ENCODE measurements around the gene ETV6. TPM values are rescaled to one million over a fixed set of nuclear protein-coding genes. Genes with fewer than 3 reads are reported as not detected.

The ETV6 gene
- polyA plus RNA-seq, 2 of the 4 experiments (the other 2 are of a cell fraction): 4.0 to 7.0 TPM

GRCh38 chr12:11863988-11864387 is 214.5 kb downstream of the ETV6 start:
- Histone ChIP-seq H3K4me1 (no peaks in the 10 kb centered on the region), H3K27ac (no peak overlapping the region), H3K4me3 (no peak overlapping the region), H3K4me2 (no peak overlapping the region), H3K9me3 (peaks cover 6% of the 10 kb centered on the region; the same call in 2 of the 3 replicates)
- DNase-seq (ENCODE audit: low read depth in 1 of 2, low spot score in 1 of 2) (no peak), ATAC-seq (no peak), FAIRE-seq (no peak)
- WGBS (ENCODE audit: missing lambda C conversion rate): 93% methylated on average over 3 of the region's 3 CpGs
- TF ChIP-seq NFE2L2 (conservative IDR thresholded peaks at IDR 0.05; ENCODE audit: low read length): no peak
- CTCF ChIA-PET: interaction anchor here (0.6 to 1.1 kb wide), 2 partner anchors 14 to 169 kb away, joined by 3 read pairs; no protein-coding TSS in a partner anchor
- POLR2A ChIA-PET: no interaction called here

DNA sequence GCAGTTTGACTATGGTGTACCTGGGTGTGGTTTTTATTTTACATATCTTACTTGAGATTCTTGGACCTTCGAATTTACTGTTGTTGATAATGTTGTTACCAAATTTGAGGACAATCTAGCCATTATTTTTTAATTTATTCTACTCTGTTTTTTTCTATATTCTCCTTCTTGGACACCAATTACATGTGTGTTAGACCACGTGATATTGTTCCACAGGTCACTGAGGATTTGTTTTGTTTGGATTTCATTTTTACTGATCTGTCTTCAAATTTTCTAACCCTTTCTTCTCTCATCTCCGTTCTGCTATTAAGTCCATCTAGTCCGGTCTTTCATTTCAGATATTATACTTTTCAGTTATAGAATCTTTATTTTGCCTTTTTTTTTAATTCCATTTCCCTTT is 216.3 kb downstream of the ETV6 start:
- CTCF ChIA-PET: no interaction called here
- Histone ChIP-seq H3K4me3 (no peak overlapping the region), H3K4me2 (no peak overlapping the region), H3K9me3 (peaks cover 6% of the 10 kb centered on the region; the same call in 2 of the 3 replicates), H3K4me1 (no peaks in the 10 kb centered on the region), H3K27ac (no peak overlapping the region)
- ATAC-seq (no peak), FAIRE-seq (no peak), DNase-seq (ENCODE audit: low read depth in 1 of 2, low spot score in 1 of 2) (peak in 1 of 2 experiments; percentile 28)
- POLR2A ChIA-PET: no interaction called here
- no peak for TF ChIP-seq JUN (IDR thresholded peaks at IDR 0.05)
- no peak for TF ChIP-seq POLR2A (IDR thresholded peaks at IDR 0.05; ENCODE audit: low read length)
- no peak for TF ChIP-seq MAZ (IDR thresholded peaks at IDR 0.05; ENCODE audit: borderline replicate concordance, low read depth, low read length)
- TF ChIP-seq RCOR1 (IDR thresholded peaks at IDR 0.05; ENCODE audit: low read depth, low read length): no peak
- no peak for TF ChIP-seq ZFP36 (IDR thresholded peaks at IDR 0.05; ENCODE audit: borderline replicate concordance, partially characterized antibody)
- WGBS (ENCODE audit: missing lambda C conversion rate): 77% methylated on average over 4 of the region's 4 CpGs

GRCh38 chr12:11868027-11868426 is 218.6 kb downstream of the ETV6 start:
- H3K27ac ChIP-seq: no peak overlapping the region
- no peaks in the 10 kb centered on the region for H3K4me1 ChIP-seq
- ChIA-PET POLR2A (no interaction called here), CTCF (interaction anchor here (0.9 kb wide), 1 partner anchor 14 kb away, joined by 3 read pairs; no protein-coding TSS in a partner anchor)
- FAIRE-seq (no peak), ATAC-seq (no peak), DNase-seq (ENCODE audit: low read depth in 1 of 2, low spot score in 1 of 2) (no peak)
- H3K9me3 ChIP-seq: peaks cover 6% of the 10 kb centered on the region; the same call in 2 of the 3 replicates
- no peak overlapping the region for H3K4me3 ChIP-seq
- TF ChIP-seq HOXB13 (CRISPR knock-in tag; IDR thresholded peaks at IDR 0.05; ENCODE audit: low read depth) (no peak), HOXA7 (CRISPR knock-in tag; IDR thresholded peaks at IDR 0.05) (no peak), FOXS1 (CRISPR knock-in tag; IDR thresholded peaks at IDR 0.05) (no peak), RFX5 (IDR thresholded peaks at IDR 0.05) (no peak), JUNB (IDR thresholded peaks at IDR 0.05) (no peak), RARB (CRISPR knock-in tag; IDR thresholded peaks at IDR 0.05) (no peak)
- WGBS (ENCODE audit: missing lambda C conversion rate): 96% methylated on average over 1 of the region's 1 CpG
- no peak overlapping the region for H3K4me2 ChIP-seq

GRCh38 chr12:11869406-11869805 is 219.9 kb downstream of the ETV6 start:
- Histone ChIP-seq H3K4me3 (no peak overlapping the region), H3K27ac (no peak overlapping the region), H3K4me2 (no peak overlapping the region), H3K4me1 (no peaks in the 10 kb centered on the region), H3K9me3 (peaks cover 6% of the 10 kb centered on the region; the same call in 2 of the 3 replicates)
- no peak for FAIRE-seq
- DNase-seq (ENCODE audit: low read depth in 1 of 2, low spot score in 1 of 2): no peak
- ChIA-PET POLR2A (no interaction called here), CTCF (interaction anchor here (0.9 kb wide), 1 partner anchor 49 kb away, joined by 3 read pairs; no protein-coding TSS in a partner anchor)
- ATAC-seq: no peak
- WGBS (ENCODE audit: missing lambda C conversion rate): 95% methylated on average over 18 of the region's 18 CpGs
- TF ChIP-seq, protein P1, sequence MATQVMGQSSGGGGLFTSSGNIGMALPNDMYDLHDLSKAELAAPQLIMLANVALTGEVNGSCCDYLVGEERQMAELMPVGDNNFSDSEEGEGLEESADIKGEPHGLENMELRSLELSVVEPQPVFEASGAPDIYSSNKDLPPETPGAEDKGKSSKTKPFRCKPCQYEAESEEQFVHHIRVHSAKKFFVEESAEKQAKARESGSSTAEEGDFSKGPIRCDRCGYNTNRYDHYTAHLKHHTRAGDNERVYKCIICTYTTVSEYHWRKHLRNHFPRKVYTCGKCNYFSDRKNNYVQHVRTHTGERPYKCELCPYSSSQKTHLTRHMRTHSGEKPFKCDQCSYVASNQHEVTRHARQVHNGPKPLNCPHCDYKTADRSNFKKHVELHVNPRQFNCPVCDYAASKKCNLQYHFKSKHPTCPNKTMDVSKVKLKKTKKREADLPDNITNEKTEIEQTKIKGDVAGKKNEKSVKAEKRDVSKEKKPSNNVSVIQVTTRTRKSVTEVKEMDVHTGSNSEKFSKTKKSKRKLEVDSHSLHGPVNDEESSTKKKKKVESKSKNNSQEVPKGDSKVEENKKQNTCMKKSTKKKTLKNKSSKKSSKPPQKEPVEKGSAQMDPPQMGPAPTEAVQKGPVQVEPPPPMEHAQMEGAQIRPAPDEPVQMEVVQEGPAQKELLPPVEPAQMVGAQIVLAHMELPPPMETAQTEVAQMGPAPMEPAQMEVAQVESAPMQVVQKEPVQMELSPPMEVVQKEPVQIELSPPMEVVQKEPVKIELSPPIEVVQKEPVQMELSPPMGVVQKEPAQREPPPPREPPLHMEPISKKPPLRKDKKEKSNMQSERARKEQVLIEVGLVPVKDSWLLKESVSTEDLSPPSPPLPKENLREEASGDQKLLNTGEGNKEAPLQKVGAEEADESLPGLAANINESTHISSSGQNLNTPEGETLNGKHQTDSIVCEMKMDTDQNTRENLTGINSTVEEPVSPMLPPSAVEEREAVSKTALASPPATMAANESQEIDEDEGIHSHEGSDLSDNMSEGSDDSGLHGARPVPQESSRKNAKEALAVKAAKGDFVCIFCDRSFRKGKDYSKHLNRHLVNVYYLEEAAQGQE (IDR thresholded peaks at IDR 0.05): no peak
- no peak for TF ChIP-seq CHD2 (IDR thresholded peaks at IDR 0.05; ENCODE audit: low read length, partially characterized antibody)
- no peak for TF ChIP-seq POLR2A (IDR thresholded peaks at IDR 0.05; ENCODE audit: low read length)
- no peak for TF ChIP-seq BCL3 (IDR thresholded peaks at IDR 0.05)
- TF ChIP-seq CTCF (IDR thresholded peaks at IDR 0.05): no peak
- no peak for TF ChIP-seq HDAC2 (IDR thresholded peaks at IDR 0.05)
- TF ChIP-seq CEBPB (IDR thresholded peaks at IDR 0.05): no peak
- TF ChIP-seq FOSB (CRISPR knock-in tag; IDR thresholded peaks at IDR 0.05): no peak
- no peak for TF ChIP-seq RCOR1 (IDR thresholded peaks at IDR 0.05; ENCODE audit: low read depth, low read length)
- no peak for TF ChIP-seq FOXS1 (CRISPR knock-in tag; IDR thresholded peaks at IDR 0.05)
- TF ChIP-seq HOXA7 (CRISPR knock-in tag; IDR thresholded peaks at IDR 0.05): no peak
- TF ChIP-seq KDM5A (IDR thresholded peaks at IDR 0.05): no peak
- TF ChIP-seq, protein P2, sequence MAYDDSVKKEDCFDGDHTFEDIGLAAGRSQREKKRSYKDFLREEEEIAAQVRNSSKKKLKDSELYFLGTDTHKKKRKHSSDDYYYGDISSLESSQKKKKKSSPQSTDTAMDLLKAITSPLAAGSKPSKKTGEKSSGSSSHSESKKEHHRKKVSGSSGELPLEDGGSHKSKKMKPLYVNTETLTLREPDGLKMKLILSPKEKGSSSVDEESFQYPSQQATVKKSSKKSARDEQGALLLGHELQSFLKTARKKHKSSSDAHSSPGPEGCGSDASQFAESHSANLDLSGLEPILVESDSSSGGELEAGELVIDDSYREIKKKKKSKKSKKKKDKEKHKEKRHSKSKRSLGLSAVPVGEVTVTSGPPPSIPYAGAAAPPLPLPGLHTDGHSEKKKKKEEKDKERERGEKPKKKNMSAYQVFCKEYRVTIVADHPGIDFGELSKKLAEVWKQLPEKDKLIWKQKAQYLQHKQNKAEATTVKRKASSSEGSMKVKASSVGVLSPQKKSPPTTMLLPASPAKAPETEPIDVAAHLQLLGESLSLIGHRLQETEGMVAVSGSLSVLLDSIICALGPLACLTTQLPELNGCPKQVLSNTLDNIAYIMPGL (CRISPR knock-in tag; IDR thresholded peaks at IDR 0.05; ENCODE audit: borderline replicate concordance): no peak
- TF ChIP-seq MAFK (IDR thresholded peaks at IDR 0.05; ENCODE audit: partially characterized antibody): no peak
- no peak for TF ChIP-seq POLR2AphosphoS2 (conservative IDR thresholded peaks at IDR 0.05; ENCODE audit: low read length)
- no peak for TF ChIP-seq JUN (IDR thresholded peaks at IDR 0.05)
- TF ChIP-seq NR3C1 (IDR thresholded peaks at IDR 0.05): no peak

All from A549 (cell line).